Suprapubic skin (tissue), 4 donors: ENCODE measurements around the gene SLC23A3.

Source experiments
- EP300 ChIP-seq: sonication (generic); formaldehyde crosslinking; IDR thresholded peaks from one replicate; pipeline ENCODE4 v1.6.1; 2017; ENCODE audit warnings: antibody characterized with exemption
- POLR2AphosphoS5 ChIP-seq, 3 donors: sonication (generic); formaldehyde crosslinking; IDR thresholded peaks; one replicate each; pipeline ENCODE4 v1.6.1; 2017; ENCODE audit warnings: antibody characterized with exemption in 3 of 3
- TF ChIP-seq, protein P1 (sequence below), 2 donors: fragments of 200-600 bp in 1 of 2; fragments of 450-650 bp in 1 of 2; sonication (generic) in 1 of 2; IDR thresholded peaks; one replicate each; pipeline ENCODE4 v1.5.1; 2016 to 2019; ENCODE audit warnings: antibody characterized with exemption in 2 of 2, mild to moderate bottlenecking in 1 of 2, moderate library complexity in 1 of 2

DNA sequence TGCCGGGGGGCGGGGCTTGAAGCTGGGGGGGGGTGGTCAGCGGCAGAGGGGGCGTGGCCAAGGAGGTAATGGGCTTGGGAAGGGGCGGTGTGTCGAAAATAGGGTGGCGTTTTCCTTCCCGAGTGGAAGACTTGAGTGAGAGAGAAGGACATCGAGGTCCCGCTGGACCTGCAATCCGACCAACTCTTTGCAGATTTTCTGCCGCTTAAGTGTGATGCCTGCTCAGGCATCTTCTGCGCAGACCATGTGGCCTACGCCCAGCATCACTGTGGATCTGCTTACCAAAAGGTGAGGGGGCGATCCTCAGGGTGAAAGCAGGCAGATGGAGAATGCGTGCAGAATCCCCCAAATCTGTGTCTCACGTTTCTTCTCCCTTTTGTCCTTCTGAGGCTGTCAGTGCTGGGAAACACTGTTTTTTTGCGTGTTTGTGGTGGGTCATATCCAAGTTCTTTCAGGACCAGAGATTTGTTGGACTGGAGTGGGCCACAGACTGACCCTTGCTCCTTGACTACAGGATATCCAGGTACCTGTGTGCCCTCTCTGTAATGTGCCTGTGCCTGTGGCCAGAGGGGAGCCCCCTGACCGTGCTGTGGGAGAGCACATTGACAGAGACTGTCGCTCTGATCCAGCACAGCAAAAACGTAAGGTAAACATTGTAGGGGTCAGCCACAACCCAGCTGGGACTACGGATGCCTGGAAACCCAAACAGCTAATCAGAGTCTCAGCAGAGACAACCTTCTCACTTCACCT lies 37.5 kb upstream of the SLC23A3 start:
- TF ChIP-seq, protein P1, sequence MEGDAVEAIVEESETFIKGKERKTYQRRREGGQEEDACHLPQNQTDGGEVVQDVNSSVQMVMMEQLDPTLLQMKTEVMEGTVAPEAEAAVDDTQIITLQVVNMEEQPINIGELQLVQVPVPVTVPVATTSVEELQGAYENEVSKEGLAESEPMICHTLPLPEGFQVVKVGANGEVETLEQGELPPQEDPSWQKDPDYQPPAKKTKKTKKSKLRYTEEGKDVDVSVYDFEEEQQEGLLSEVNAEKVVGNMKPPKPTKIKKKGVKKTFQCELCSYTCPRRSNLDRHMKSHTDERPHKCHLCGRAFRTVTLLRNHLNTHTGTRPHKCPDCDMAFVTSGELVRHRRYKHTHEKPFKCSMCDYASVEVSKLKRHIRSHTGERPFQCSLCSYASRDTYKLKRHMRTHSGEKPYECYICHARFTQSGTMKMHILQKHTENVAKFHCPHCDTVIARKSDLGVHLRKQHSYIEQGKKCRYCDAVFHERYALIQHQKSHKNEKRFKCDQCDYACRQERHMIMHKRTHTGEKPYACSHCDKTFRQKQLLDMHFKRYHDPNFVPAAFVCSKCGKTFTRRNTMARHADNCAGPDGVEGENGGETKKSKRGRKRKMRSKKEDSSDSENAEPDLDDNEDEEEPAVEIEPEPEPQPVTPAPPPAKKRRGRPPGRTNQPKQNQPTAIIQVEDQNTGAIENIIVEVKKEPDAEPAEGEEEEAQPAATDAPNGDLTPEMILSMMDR (IDR thresholded peaks at IDR 0.05) = no peak
- no peak for TF ChIP-seq POLR2AphosphoS5 (IDR thresholded peaks at IDR 0.05)
- no peak for TF ChIP-seq EP300
